DOHH2 (cell line): ENCODE data around the gene MYO6.

Experiments used
- EZH2phosphoT487 ChIP-seq: fragments of 200-600 bp; sonication (generic); IDR thresholded peaks from 2 replicates; pipeline ENCODE4 v1.6.1; 2017; ENCODE audit warnings: borderline replicate concordance, mild to moderate bottlenecking, antibody characterized with exemption, low read length, moderate library complexity, mixed read lengths
- TF ChIP-seq, protein P1 (sequence below): fragments of 200-600 bp; sonication (generic); IDR thresholded peaks from one replicate; pipeline ENCODE4 v1.5.1; 2014; ENCODE audit warnings: antibody characterized with exemption, mild to moderate bottlenecking, low read depth, low read length; ENCODE audit not compliant: poor library complexity, severe bottlenecking

DNA sequence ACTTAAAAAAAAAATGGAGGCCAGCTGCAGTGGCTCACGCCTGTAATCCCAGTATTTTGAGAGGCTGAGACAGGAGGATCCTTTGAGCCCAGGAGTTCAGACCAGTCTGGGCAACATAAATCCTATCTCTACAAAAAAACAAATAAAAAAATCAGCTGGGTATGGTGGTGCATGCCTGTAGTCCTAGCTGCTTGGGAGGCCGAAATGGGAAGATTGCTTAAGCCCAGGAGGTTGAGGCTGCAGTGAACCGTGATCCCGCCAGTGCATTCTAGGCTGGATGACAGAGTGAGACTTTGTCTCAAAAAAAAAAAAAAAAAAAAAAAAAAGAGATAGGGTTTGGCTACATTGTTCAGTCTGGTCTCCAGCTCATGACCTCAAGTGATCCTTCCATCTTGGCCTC lies 29.7 kb downstream of the MYO6 start:
- TF ChIP-seq, protein P1, sequence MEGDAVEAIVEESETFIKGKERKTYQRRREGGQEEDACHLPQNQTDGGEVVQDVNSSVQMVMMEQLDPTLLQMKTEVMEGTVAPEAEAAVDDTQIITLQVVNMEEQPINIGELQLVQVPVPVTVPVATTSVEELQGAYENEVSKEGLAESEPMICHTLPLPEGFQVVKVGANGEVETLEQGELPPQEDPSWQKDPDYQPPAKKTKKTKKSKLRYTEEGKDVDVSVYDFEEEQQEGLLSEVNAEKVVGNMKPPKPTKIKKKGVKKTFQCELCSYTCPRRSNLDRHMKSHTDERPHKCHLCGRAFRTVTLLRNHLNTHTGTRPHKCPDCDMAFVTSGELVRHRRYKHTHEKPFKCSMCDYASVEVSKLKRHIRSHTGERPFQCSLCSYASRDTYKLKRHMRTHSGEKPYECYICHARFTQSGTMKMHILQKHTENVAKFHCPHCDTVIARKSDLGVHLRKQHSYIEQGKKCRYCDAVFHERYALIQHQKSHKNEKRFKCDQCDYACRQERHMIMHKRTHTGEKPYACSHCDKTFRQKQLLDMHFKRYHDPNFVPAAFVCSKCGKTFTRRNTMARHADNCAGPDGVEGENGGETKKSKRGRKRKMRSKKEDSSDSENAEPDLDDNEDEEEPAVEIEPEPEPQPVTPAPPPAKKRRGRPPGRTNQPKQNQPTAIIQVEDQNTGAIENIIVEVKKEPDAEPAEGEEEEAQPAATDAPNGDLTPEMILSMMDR = no peak
- TF ChIP-seq EZH2phosphoT487 = no peak
